ENCODE results near the gene MED27.
"Not testable (repeated sequence)": the region's sequence is repeated elsewhere in the genome, so short reads cannot be mapped to it uniquely, and the experiment has no call there.

The MED27 gene

GRCh38 chr9:132066057-132066456, 13.6 kb downstream of the MED27 start:
- no peaks in the 10 kb centered on the region for H3K9me3 Mint-ChIP-seq
- H3K27ac Mint-ChIP-seq: no peak overlapping the region
- ATAC-seq (ENCODE audit: low read depth): no peak
- H3K4me1 Mint-ChIP-seq: peaks cover 8% of the 10 kb centered on the region
- DNase-seq (ENCODE audit: low spot score in 2 of 2): no peak
- peaks cover 22% of the 10 kb centered on the region for H3K36me3 Mint-ChIP-seq
- no peaks in the 10 kb centered on the region for H3K27me3 Mint-ChIP-seq
- H3K4me3 Mint-ChIP-seq: no peak overlapping the region

- peaks cover 4% of the 10 kb centered on the region for H3K9me3 Mint-ChIP-seq
- no peak overlapping the region for H3K4me3 Mint-ChIP-seq
- no peaks in the 10 kb centered on the region for H3K27me3 Mint-ChIP-seq
- ATAC-seq (ENCODE audit: low read depth) (no peak), DNase-seq (ENCODE audit: low spot score in 2 of 2) (no peak)
- no peak overlapping the region for H3K27ac Mint-ChIP-seq
- H3K4me1 Mint-ChIP-seq: peaks cover 4% of the 10 kb centered on the region
- peaks cover 32% of the 10 kb centered on the region for H3K36me3 Mint-ChIP-seq
These were observed 16.4 kb downstream of the MED27 start for GRCh38 chr9:132063281-132063680.

- peaks cover 5% of the 10 kb centered on the region for H3K9me3 Mint-ChIP-seq
- no peak overlapping the region for H3K4me3 Mint-ChIP-seq
- no peaks in the 10 kb centered on the region for H3K27me3 Mint-ChIP-seq
- H3K36me3 Mint-ChIP-seq: peaks cover 33% of the 10 kb centered on the region
- no peak for DNase-seq (ENCODE audit: low spot score in 2 of 2)
- no peak overlapping the region for H3K27ac Mint-ChIP-seq
- ATAC-seq (ENCODE audit: low read depth): no peak
- peaks cover 4% of the 10 kb centered on the region for H3K4me1 Mint-ChIP-seq
These were observed 16.9 kb downstream of the MED27 start for GRCh38 chr9:132062806-132063205.

- Mint-ChIP-seq H3K4me1 (peaks cover 8% of the 10 kb centered on the region), H3K27me3 (no peaks in the 10 kb centered on the region), H3K36me3 (peaks cover 30% of the 10 kb centered on the region), H3K27ac (no peak overlapping the region), H3K9me3 (peaks cover 5% of the 10 kb centered on the region), H3K4me3 (no peak overlapping the region)
- ATAC-seq (ENCODE audit: low read depth): no peak
- no peak for DNase-seq (ENCODE audit: low spot score in 2 of 2)
These were observed 18.1 kb downstream of the MED27 start for GRCh38 chr9:132061526-132061925.

DNA sequence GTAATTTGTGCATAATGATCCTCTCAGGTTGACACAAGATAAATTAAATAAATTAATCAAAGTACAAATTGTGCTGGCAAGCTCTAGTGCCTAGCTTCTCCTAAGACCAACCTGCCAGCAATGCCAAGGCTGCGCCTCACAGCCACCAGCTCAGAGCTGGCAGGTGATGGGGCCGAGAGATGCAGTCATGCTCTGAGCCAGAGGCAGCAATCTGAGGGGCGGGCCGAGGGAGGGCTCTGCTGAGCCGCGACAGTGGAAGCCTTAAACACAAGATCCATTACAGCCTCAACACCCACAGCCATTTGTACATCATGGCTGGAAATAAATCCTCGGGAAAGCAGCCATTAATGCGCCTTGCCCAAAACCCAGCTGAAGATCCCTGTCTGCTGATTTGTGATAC, 20.3 kb downstream of the MED27 start:
- H3K27ac Mint-ChIP-seq: no peak overlapping the region
- DNase-seq (ENCODE audit: low spot score in 2 of 2): no peak
- ATAC-seq (ENCODE audit: low read depth): no peak
- H3K4me1 Mint-ChIP-seq: peaks cover 16% of the 10 kb centered on the region
- peaks cover 27% of the 10 kb centered on the region for H3K36me3 Mint-ChIP-seq
- H3K9me3 Mint-ChIP-seq: peaks cover 5% of the 10 kb centered on the region
- H3K4me3 Mint-ChIP-seq: no peak overlapping the region
- H3K27me3 Mint-ChIP-seq: no peaks in the 10 kb centered on the region

- H3K36me3 Mint-ChIP-seq: peaks cover 25% of the 10 kb centered on the region
- H3K4me3 Mint-ChIP-seq; H3K9me3 Mint-ChIP-seq; H3K27me3 Mint-ChIP-seq; ATAC-seq (ENCODE audit: low read depth); DNase-seq (ENCODE audit: low spot score in 2 of 2); H3K27ac Mint-ChIP-seq: not testable (repeated sequence)
- H3K4me1 Mint-ChIP-seq: peaks cover 14% of the 10 kb centered on the region
These were observed 21.4 kb downstream of the MED27 start for GRCh38 chr9:132058226-132058625.

DNA sequence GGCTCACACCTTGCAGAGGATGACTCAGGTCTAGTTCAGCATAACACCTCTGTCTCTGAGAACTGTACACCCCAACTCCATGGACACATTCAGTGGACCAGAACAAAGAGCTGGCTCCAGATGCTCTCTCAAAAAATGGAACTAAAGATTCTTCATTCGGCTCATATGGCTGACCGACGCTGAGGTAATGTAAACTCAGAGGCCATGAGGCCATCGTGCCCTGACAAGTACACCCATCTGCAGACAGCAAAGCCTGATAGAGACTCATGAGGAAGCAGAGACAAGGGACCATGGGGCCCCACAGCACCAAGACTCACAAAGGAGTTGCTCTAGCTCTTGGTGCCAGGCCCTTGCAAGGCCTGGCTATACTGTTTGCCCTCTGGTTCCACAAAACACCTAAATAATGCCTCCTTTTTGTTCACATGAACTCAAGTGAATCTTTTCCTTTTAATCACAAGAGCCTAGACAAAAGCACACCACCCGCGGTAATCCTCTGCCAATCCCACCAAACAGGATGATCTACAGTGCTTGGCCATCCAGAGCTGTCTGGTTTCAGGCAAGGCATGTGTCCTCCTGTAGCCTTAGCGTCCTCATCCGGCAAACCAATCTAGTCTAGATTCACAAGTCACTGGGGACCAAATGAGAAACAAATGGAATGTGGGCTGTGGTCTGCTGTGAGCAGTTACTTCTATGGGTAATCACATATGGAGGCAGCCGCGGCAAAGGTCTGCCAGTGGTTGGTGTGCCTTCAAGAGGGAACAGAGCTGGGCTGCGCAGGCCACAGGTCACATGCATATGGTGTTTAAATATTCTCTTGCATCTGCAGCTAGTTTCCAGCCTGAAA, 22.7 kb downstream of the MED27 start:
- Mint-ChIP-seq H3K27ac (no peak overlapping the region), H3K4me3 (no peak overlapping the region), H3K27me3 (no peaks in the 10 kb centered on the region), H3K9me3 (peaks cover 5% of the 10 kb centered on the region), H3K36me3 (peaks cover 24% of the 10 kb centered on the region), H3K4me1 (peaks cover 18% of the 10 kb centered on the region)
- ATAC-seq (ENCODE audit: low read depth) (no peak), DNase-seq (ENCODE audit: low spot score in 2 of 2) (no peak)

GRCh38 chr9:132055756-132056155, 23.9 kb downstream of the MED27 start:
- ATAC-seq (ENCODE audit: low read depth): no peak
- no peaks in the 10 kb centered on the region for H3K27me3 Mint-ChIP-seq
- H3K4me3 Mint-ChIP-seq: no peak overlapping the region
- DNase-seq (ENCODE audit: low spot score in 2 of 2): no peak
- H3K36me3 Mint-ChIP-seq: peaks cover 21% of the 10 kb centered on the region
- H3K4me1 Mint-ChIP-seq: peaks cover 19% of the 10 kb centered on the region
- H3K9me3 Mint-ChIP-seq: peaks cover 5% of the 10 kb centered on the region
- no peak overlapping the region for H3K27ac Mint-ChIP-seq

DNA sequence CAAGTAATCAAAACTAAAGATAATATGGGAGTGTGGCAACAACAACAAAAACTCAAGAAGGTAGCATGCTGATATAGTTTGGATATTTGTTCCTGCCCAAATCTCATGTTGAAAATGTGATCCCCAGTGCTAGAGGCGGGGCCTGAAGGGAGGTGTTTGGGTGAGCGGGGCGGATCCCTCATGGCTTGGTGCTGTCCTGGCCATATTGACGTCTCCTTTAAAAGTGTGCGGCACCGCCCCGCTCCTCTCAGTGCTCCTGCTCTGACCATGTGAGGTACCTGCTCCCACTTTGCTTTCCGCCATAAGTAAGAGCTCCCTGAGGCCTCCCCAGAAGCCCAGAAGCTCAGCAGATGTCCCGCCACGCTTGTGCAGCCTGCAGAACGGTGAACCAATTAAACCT, 25.6 kb downstream of the MED27 start:
- H3K36me3 Mint-ChIP-seq: peaks cover 19% of the 10 kb centered on the region
- H3K27me3 Mint-ChIP-seq: no peaks in the 10 kb centered on the region
- H3K27ac Mint-ChIP-seq: no peak overlapping the region
- ATAC-seq (ENCODE audit: low read depth) (no peak), DNase-seq (ENCODE audit: low spot score in 2 of 2) (no peak)
- peaks cover 5% of the 10 kb centered on the region for H3K9me3 Mint-ChIP-seq
- H3K4me1 Mint-ChIP-seq: peaks cover 24% of the 10 kb centered on the region
- no peak overlapping the region for H3K4me3 Mint-ChIP-seq

DNA sequence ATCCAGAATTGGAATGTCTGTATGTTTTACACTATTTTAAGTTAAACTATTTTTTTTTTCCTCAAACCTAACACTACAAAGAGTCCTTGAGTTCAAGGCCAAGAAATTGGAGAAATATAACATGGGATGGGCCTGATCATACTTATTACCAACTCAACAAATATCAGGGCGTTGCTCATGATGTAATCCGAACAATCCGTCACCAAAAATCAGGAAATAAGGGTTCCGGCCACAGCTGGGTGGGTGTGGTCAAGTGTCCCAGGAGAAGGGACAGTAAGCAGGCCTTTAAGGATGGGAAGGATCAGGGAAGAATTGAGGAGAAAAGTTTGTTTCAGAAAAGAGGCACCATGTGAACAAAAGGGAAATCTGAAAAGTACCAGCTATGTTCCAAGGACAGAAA, 29.8 kb downstream of the MED27 start:
- Mint-ChIP-seq H3K9me3 (no peaks in the 10 kb centered on the region), H3K36me3 (peaks cover 12% of the 10 kb centered on the region), H3K4me1 (peaks cover 22% of the 10 kb centered on the region), H3K4me3 (no peak overlapping the region), H3K27ac (no peak overlapping the region), H3K27me3 (no peaks in the 10 kb centered on the region)
- ATAC-seq (ENCODE audit: low read depth): no peak
- DNase-seq (ENCODE audit: low spot score in 2 of 2): no peak

DNA sequence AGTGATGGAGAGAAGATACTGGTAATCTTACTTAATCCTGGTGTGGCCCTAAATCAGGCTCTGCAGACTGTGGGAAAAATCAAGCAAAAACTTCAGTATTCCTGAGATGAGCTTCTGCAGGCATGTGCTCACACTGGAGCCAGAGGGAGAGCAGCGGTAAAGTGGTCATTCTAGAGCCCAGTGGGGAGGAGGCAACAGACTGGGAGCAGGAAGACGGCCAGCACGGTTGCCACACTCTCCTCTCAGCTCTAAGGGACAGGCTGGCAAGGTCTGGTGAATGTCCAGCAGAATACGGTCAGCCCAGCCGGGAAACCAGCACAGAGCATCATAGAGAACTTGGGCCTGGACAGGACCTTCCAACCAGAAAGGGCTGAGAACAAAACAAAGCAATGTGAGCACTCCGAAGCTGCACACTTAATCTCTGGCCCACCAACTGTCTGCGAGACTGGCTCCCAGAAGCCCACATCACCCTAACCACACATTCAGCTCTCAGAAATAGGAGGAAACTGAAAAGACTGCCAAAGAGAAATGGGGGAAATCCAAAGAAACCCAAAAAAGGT, 30.3 kb downstream of the MED27 start:
- peaks cover 12% of the 10 kb centered on the region for H3K36me3 Mint-ChIP-seq
- peaks cover 19% of the 10 kb centered on the region for H3K4me1 Mint-ChIP-seq
- H3K9me3 Mint-ChIP-seq: no peaks in the 10 kb centered on the region

DNA sequence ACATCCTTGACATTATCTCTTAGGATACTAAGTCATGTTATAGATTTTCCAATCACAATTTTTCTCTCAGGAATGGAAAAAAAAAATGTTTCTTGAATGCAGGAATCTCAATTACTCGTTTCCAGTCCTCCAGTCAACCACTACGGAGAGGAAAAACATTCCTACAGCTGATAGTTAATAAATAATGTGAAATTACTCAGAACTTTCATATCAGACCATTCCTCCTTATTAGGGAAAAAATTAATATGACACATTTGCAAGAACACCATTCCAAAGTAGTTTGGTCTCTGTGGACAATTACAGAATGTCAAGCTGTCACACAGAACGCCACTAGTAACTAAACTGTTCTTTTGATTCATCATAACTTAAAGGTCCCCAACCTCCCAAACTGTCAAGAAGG, 31.5 kb downstream of the MED27 start:
- ATAC-seq (ENCODE audit: low read depth): no peak
- H3K9me3 Mint-ChIP-seq: no peaks in the 10 kb centered on the region
- no peaks in the 10 kb centered on the region for H3K27me3 Mint-ChIP-seq
- no peak for DNase-seq (ENCODE audit: low spot score in 2 of 2)
- peaks cover 10% of the 10 kb centered on the region for H3K36me3 Mint-ChIP-seq
- H3K27ac Mint-ChIP-seq: no peak overlapping the region
- H3K4me3 Mint-ChIP-seq: no peak overlapping the region
- peaks cover 19% of the 10 kb centered on the region for H3K4me1 Mint-ChIP-seq

More for the DNA sequence above, 30.3 kb downstream of the MED27 start:
- Mint-ChIP-seq H3K4me3 (no peak overlapping the region), H3K27me3 (no peaks in the 10 kb centered on the region), H3K27ac (no peak overlapping the region)
- ATAC-seq (ENCODE audit: low read depth) (no peak), DNase-seq (ENCODE audit: low spot score in 2 of 2) (no peak)

GRCh38 chr9:132046456-132046855, 33.2 kb downstream of the MED27 start:
- H3K4me1 Mint-ChIP-seq: peaks cover 16% of the 10 kb centered on the region

DNA sequence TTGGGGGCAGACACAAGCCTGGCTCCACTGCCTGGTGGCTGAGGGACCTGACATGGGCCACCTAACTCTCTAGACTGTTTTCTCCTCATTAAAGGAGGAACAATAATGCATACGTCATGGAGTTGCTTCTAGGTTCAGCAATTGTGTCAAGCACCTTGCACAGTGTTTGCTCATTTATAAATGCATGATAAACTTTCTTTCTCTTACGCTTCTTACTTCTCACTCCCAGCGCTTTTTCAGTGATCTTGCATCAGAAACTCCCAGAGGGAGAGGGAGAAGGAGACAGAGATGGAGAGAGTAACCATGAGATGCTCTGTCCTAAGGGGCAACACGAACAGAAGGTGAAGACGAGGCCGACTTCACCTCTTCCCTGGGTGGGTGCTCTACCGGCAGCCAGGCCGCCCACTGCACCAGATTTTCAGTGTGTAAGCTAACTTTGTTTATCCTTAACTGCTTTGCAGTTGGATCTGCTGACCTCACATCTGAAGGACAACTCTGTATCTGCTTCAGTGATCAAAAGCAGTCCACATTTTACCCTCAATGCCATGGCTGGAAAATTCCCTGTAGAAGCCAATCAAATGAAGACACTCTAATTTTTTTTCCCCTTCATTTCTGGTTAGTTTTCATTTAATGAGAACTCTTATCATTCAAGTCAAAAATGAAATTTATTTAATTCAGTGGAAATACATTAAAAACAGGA, 35.3 kb downstream of the MED27 start:
- Mint-ChIP-seq H3K9me3 (no peaks in the 10 kb centered on the region), H3K36me3 (peaks cover 10% of the 10 kb centered on the region), H3K4me1 (peaks cover 14% of the 10 kb centered on the region), H3K4me3 (no peak overlapping the region), H3K27ac (no peak overlapping the region), H3K27me3 (no peaks in the 10 kb centered on the region)
- no peak for ATAC-seq (ENCODE audit: low read depth)
- DNase-seq (ENCODE audit: low spot score in 2 of 2): no peak

More at GRCh38 chr9:132046456-132046855, 33.2 kb downstream of the MED27 start:
- no peak overlapping the region for H3K27ac Mint-ChIP-seq
- no peaks in the 10 kb centered on the region for H3K27me3 Mint-ChIP-seq
- no peak overlapping the region for H3K4me3 Mint-ChIP-seq
- DNase-seq (ENCODE audit: low spot score in 2 of 2) (no peak), ATAC-seq (ENCODE audit: low read depth) (no peak)
- H3K36me3 Mint-ChIP-seq: peaks cover 11% of the 10 kb centered on the region
- no peaks in the 10 kb centered on the region for H3K9me3 Mint-ChIP-seq

Measured in memory B cell (primary cell).